GM12872 (cell line): ENCODE results near the gene SKI.

ENCODE experiments used
- TF ChIP-seq, protein P1 (sequence below): IDR thresholded peaks from 3 replicates; pipeline ENCODE4 v1.5.1; 2011; ENCODE audit warnings: low read depth, mild to moderate bottlenecking, low read length, moderate library complexity; ENCODE audit not compliant: insufficient read depth

SKI gene

DNA sequence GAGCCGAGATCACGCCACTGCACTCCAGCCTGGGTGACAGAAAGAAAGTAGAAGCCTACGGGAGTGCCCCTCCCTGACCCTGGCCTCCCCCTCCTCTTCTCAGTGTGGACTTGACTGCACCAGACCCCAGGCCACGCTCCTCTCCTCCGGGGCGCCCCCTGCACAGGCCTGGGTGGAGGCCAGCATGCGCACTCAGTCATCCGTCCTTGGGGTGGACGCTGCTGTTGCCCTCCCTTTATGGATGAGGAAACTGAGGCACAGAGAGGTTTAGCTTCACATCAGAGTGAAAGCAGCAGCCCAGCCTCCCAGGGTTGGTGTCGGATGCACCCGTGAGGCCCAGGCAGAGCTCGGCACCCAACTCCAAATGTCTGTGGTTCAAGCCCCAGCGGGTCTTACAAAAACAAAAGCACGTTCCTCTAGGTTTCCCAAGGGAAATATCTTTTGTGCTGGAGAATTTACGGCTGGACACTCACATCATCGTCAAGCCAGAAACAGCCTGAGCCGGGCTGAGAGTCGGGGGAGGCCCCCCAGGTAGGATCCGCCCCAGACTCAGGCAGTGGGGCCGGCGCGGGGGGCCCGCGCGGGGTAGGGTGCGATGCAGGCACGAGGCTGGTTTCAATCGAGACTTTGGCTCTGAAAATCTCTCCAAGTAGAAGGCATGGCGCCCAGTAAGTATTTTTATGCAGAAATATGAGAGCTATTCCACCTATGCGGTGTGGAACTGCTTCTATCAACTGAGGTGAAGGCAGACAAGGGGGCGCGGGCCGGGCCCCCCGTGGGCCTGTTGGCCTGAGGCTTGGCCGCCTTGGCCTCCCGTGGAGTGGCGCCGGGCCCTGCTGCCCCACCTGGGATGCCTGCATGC lies 126.6 kb downstream of the SKI start:
- TF ChIP-seq, protein P1, sequence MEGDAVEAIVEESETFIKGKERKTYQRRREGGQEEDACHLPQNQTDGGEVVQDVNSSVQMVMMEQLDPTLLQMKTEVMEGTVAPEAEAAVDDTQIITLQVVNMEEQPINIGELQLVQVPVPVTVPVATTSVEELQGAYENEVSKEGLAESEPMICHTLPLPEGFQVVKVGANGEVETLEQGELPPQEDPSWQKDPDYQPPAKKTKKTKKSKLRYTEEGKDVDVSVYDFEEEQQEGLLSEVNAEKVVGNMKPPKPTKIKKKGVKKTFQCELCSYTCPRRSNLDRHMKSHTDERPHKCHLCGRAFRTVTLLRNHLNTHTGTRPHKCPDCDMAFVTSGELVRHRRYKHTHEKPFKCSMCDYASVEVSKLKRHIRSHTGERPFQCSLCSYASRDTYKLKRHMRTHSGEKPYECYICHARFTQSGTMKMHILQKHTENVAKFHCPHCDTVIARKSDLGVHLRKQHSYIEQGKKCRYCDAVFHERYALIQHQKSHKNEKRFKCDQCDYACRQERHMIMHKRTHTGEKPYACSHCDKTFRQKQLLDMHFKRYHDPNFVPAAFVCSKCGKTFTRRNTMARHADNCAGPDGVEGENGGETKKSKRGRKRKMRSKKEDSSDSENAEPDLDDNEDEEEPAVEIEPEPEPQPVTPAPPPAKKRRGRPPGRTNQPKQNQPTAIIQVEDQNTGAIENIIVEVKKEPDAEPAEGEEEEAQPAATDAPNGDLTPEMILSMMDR = no peak

DNA sequence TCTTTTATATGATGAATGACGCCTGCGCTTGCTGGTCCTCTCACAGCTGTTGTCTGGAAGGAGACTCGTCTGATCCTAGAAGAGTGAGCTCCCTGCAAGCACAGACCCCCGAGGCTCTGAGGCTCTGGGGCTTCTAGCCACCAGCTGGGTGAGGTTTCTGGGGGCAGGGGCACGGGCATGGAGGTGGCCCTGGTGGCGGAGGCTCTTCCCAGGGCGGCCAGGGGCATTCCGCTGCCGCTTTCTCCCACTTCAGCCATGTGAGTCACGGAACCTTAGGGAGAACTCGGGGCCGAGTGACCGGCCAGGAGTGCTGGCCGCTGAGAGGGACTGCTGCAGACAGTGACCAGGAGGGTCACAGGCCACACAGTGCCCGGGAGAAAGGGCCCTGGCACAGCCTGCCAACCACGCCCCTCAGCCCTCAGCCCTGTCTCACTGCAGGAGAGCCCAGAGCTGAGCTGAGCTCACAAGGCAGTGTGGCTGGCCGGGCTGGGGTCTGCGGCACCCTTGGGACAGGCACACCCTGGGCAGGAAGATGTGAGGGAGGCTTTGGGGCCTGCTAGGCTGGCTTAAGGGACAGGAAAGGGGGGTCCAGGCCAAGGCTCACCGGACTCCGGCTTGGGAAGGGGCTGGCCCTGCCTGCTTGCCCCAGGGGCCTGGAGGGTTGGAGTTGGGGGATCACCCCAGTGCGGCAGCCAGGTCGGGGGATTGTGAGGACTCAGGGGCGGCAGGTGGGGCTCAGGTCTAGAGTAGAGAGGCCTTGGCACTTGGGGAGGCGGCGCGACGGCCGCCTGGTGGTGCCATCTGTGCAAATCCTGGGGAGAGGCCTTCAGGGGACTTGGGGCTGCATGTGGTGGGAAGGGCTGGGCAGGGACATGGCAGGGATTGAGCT lies 127.5 kb downstream of the SKI start:
- TF ChIP-seq, protein P1 = no peak

DNA sequence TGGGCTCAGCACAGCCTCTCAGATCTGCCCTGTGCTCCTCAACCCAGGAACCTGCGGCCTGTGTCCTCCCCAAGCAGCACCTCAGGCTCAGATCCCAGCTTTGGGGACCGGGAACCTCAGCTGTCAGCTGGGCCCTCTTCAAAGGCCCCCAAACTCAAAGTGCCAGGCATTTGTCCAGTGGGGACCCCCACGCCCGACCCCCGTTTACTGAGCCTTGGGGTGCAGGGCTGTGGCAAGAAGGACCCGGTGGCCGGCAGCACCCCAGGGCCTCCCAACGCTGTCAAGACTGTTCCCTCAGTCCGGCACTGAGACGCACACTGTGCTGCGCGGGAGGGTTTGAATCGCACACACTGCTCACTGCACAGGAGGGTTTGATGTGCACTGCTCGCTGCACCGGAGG lies 128.3 kb downstream of the SKI start:
- TF ChIP-seq, protein P1 = no peak

DNA sequence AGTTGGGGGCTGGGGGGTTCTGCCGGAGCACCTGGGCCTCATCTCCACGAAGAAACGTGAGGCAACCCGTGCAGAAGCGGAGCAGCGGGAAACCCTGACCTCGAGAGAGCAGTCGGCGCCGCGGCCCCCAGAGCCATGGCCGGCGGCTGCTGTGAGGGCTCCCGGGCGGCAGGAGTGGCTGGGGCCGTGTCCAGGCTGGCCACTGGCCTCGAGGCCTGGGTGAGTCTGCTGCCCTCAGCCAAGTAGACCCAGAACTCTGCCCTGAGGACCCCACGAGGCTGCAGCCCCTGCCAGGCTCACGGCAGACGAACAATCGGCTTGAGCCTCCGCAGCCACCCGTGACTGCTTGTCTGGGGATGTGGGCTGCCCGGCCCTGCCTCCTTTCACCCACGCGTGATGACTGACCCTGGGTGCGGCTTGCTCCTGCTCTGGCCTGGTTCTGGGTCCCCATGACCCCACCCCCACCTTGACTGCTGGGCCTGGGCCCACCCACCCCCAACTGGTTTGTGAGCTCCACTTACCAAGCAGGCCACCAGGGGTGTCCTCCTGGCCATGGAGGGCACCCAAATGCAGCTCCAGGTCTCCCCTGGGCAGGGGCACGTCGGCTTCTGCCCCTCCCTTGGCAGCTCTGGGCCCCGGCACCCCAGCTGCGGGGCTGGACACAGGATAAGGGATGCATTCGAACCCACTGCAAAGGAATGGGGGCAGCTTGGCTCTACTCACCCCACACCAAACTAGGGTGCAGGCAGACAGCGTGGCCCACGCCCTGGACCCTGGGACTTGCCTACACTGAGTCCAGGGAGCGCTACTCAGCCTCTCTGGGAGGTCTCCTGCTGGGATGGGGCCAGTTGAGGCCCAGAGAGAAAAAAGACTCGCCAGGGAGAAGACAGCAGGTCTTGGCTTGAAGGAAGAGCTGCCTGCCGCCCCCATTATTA lies 129.1 kb downstream of the SKI start:
- TF ChIP-seq, protein P1 = no peak

DNA sequence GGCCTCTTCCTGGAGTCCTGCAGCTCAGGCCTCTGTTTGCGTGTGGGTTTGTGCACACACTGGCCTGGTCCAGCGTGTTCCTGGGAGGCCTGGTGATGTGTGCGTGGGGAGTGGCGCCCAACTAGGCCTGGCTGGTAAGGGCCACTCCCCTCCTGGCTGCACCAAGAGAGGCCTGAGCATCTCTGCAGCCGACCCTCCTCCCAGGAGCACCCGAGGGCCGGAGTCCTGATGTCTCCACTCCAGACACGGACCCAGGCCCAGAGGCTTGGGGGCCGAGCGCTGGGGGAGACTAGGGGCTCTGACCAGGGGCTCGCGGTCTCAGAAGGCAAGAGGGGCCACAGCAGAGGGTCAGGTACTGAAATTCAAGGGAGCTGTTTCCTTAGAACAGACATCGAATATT lies 130.0 kb downstream of the SKI start:
- TF ChIP-seq, protein P1 = no peak

DNA sequence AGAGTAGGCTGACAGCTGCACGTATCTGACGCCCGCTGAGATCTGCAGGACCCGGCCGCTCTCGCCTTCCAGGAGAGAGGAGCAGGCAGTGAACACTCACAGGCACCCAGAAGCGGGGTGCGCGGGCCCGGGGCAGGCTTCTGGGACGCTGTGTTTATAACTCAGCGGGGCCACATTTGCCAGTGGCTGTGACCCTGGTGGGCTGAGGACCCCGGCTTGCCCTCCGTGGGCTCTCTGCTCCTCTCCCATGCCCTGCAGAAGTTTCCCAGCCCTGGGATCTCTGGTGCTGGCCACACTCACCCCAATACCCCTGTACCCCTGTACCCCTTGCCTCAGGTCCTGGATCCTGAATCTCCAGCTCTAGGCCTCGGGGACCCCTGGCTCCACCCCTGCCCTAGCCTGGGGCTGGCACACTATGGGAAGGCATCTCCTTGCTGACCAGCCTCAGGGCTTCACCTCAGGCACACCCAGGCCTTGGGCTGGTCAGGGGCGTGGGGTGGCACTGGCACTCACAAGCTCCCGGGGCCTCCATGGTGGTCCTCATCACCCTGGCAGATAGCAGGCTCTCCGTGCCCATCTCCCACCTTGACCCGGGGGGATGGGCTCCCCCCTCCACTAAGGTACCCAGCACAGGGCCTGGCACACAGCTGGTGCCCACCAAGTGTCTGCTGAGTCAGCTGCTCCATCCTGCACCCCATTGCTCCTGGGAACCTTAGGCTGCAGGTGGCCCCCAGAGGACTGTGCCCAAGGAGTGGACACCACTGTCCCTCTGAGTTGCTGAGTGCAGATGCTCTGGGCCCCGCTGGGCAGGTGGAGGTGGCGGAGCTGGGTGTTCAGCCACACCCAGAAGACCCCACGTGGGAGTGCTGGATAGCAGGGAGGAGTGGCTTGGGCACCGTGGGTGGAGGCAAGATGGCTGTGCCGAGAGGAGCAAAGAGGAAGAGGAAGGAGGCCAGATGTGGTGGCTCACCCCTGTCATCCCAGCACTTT lies 130.8 kb downstream of the SKI start:
- TF ChIP-seq, protein P1 = no peak
